OCI-LY1 (cell line): ENCODE results near the gene CASP8.

ENCODE experiments used
- CTCF ChIP-seq: fragments of 200-600 bp; sonication (generic), shearing (Covaris generic); IDR thresholded peaks from 2 replicates; pipeline ENCODE4 v1.5.1; 2017; ENCODE audit warnings: mild to moderate bottlenecking, antibody characterized with exemption, low read length, moderate library complexity, mixed read lengths
- EZH2 ChIP-seq: fragments of 200-600 bp; sonication (generic), shearing (Covaris generic); IDR thresholded peaks from 2 replicates; pipeline ENCODE4 v1.8.0; 2017; ENCODE audit warnings: borderline replicate concordance, mixed run types, mild to moderate bottlenecking, antibody characterized with exemption, low read length, moderate library complexity, mixed read lengths

- no peak for TF ChIP-seq CTCF
- no peak for TF ChIP-seq EZH2
These were observed 41.6 kb upstream of the CASP8 start for GRCh38 chr2:201218780-201219179.
